HuH-7.5 (cell line): ENCODE data around the gene LRMDA.
"Not testable (repeated sequence)": the region's sequence is repeated elsewhere in the genome, so short reads cannot be mapped to it uniquely, and the experiment has no call there.

Experiments used
- DNase-seq: peaks from one replicate; pipeline ENCODE4 v3.0.0; 2011; ENCODE audit warnings: low spot score

The LRMDA gene

DNA sequence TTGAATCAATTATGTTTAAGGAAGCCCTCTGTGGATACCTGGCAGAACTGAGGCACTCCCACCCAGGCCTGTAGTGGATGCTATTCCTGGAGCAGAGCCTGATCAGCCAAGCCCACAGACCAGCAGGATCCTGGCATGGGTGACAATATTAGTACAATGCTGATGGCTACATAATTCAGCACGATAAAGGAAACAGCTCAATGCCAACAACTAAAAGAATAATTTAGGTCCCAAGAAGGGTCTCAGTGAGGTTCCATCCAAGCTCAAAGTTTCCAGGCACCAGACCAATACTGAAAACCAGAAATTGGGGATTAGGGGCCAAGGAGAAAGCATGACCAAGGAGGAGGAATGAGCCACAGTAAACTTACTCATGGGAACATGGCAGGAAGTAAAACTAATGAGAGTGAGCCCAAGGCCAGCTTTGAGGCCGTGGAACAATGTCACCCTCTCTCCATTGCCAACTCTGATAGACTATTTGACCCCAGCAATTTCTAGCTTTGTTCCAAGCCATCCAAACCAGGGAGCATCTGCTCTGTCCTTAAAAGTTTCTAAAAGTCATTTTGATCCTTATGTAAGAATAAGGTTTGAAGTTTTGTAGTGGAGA lies 1123.7 kb downstream of the LRMDA start:
- no peak for DNase-seq

DNA sequence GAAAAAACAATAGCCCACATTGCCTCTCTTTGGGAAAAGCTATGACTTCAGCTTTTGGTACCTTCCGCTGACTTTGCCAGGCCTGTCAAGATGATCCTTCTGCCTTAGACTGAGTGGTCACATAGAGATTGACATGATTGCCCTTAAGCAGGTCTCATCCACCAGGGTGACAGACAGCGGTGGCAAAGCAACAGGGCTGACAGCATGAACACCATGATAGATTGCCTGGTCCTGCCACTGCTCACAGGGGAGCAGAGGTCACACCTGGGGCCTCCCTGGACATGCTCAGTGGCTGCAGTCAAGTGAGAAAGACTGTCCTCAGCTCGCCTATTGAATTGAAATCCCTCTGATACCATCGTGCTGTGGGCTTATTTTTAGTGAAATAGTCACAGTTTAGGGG lies 1125.9 kb downstream of the LRMDA start:
- DNase-seq: no peak

DNA sequence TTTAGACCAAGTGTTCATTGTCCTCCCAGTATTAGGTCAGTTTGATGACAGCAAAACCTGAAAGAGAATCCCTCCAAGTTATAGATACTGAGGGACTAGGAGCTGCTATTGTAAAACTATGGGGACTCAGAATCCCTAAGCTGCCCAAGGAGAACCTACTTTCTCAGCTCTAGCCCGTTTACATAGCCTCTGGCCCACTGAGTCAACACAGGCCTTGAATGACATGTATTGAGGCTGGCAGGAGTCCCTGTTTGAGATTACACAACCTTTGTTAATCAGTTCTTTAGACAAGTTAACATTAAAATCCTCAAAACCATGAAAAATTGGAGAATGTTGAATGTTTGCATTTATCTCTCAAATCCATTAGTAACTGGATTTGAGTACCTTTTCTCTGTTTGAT lies 1127.2 kb downstream of the LRMDA start:
- DNase-seq: no peak

- no peak for DNase-seq
These were observed 1127.8 kb downstream of the LRMDA start for GRCh38 chr10:76558996-76559891.

DNA sequence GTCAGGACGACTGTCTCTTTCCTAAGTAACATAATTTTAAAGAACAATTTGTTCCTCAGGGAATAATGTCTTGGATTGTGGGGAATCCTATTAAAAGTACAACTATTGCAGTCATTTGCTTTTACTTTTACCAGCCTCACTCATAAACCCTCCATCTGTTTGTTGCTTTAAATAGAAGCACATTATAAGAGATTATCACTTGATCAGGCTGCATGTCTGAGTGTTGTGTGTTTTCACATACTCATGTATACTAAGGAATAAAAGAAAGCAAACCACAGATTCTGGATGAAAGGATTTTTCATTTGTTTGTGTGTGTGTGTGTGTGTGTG lies 1128.4 kb downstream of the LRMDA start:
- DNase-seq: no peak

DNA sequence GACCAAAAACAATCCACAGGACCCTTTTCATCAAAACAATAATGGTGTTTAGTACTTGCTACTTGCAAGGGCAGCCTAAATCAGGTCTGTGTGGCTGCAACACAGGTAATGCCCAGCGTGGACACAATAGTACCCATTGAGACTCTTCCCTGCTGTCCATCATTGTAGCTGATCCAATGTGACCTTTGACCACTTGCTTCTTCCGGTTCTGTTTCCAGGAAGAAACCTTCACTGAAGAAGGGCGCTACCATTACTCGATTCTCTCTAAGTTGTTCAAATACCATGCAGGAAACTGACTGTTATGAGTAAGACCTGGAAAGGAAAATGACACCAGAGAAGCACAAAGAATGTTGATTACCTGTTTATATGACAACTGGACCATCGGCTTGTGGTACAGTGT lies 1128.9 kb downstream of the LRMDA start:
- DNase-seq: no peak

GRCh38 chr10:76563286-76563685 lies 1131.9 kb downstream of the LRMDA start:
- DNase-seq: no peak

GRCh38 chr10:76572021-76572420 lies 1140.6 kb downstream of the LRMDA start:
- no peak for DNase-seq

- DNase-seq: no peak
These were observed 1145.0 kb downstream of the LRMDA start for GRCh38 chr10:76576276-76576962.

- DNase-seq: no peak
These were observed 1146.0 kb downstream of the LRMDA start for GRCh38 chr10:76577455-76577854.

DNA sequence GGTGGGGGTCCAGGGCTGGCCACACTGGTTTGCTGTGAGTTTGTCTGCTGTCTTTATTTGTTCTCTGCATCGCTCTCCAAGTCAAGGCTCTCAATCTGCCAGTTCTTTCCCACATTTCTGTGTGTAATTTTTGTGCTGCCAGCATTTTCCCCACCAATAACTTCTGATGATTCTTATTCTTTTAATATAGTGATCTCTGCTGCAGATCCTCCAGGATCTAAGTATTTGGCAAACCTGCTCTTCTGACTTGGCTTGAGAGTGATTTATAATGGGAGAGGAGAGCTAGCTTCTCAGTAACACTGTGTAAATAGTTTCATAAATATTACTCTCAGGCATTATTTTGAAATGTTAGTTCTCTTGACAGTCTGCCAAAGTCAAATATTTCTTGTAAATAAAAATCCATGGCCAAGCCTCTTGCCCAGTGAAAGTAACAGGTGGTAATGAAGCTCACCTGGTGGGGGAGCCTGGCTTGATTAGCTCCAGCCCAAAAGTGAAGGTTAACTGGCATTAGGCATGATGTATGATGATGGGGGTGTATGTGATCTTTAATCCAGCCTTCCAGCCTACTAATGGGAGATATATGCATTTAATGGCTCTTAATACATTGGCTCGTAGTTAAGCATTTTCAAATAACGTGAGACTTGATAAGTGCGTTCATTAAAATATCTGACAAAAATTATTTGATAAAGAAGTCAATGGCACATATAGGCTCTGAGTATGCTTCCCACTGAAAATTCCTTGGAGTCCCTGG lies 1150.3 kb downstream of the LRMDA start:
- DNase-seq: no peak

GRCh38 chr10:76582531-76582930 lies 1151.1 kb downstream of the LRMDA start:
- DNase-seq: no peak

GRCh38 chr10:76583711-76584161 lies 1152.3 kb downstream of the LRMDA start:
- DNase-seq: no peak

- not testable (repeated sequence) for DNase-seq
These were observed 1153.0 kb downstream of the LRMDA start for GRCh38 chr10:76584466-76584865.
